BLaER1 treated with 17β-estradiol and CSF1 and Interleukin-3, amounts not matched to agents 10 nM and 100 nM (cell line): ENCODE measurements around the gene HPSE2.

Experiments used
- H3K27ac ChIP-seq, 11 experiments: shearing (Covaris generic); formaldehyde crosslinking; 2 replicates each; pipeline ENCODE4 v1.8.1; 2022
- H3K27me3 ChIP-seq, 11 experiments: shearing (Covaris generic); formaldehyde crosslinking; 2 replicates each; pipeline ENCODE4 v1.8.1; 2022
- H3K36me3 ChIP-seq, 11 experiments: shearing (Covaris generic); formaldehyde crosslinking; 2 replicates each; pipeline ENCODE4 v1.8.1; 2022
- H3K4me1 ChIP-seq, 10 experiments: shearing (Covaris generic); formaldehyde crosslinking; 2 replicates each; pipeline ENCODE4 v1.8.1; 2022
- H3K4me2 ChIP-seq, 11 experiments: shearing (Covaris generic); formaldehyde crosslinking; 2 replicates each; pipeline ENCODE4 v1.8.1; 2022
- H3K4me3 ChIP-seq, 10 experiments: shearing (Covaris generic); formaldehyde crosslinking; 2 replicates each; pipeline ENCODE4 v1.8.1; 2022
- H3K9ac ChIP-seq, 11 experiments: shearing (Covaris generic); formaldehyde crosslinking; 2 replicates each; pipeline ENCODE4 v1.8.1; 2022
- H3K9me3 ChIP-seq, 11 experiments: shearing (Covaris generic); formaldehyde crosslinking; replicated peaks in 1 of 11; 2 replicates each; pipeline ENCODE4 v1.8.1; 2022
- H4K20me1 ChIP-seq, 11 experiments: shearing (Covaris generic); formaldehyde crosslinking; 2 replicates each; pipeline ENCODE4 v1.8.1; 2022
- Cebpa-rat ChIP-seq, 11 experiments: shearing (Covaris generic); IDR thresholded peaks; 2 replicates each; pipeline ENCODE4 v1.8.1; 2022

Gene HPSE2

GRCh38 chr10:98418665-98419468 lies 816.8 kb downstream of the HPSE2 start:
- Histone ChIP-seq H3K9ac (no peak overlapping the region), H4K20me1 (peaks cover 0 to 63% (median 0%) of the 10 kb centered on the region in 11 experiments; a peak in 7 of 22 replicates), H3K4me3 (no peak overlapping the region), H3K36me3 (peaks cover 48 to 76% (median 71%) of the 10 kb centered on the region in 11 experiments), H3K27me3 (no peaks in the 10 kb centered on the region), H3K9me3 (no peaks in the 10 kb centered on the region), H3K27ac (no peak overlapping the region), H3K4me1 (peaks cover 20 to 31% (median 22%) of the 10 kb centered on the region in 10 experiments), H3K4me2 (no peak overlapping the region)
- TF ChIP-seq Cebpa-rat (IDR thresholded peaks at IDR 0.05), result no peak

GRCh38 chr10:98417973-98418664 lies 817.5 kb downstream of the HPSE2 start:
- no peak overlapping the region for H3K4me2 ChIP-seq
- H3K27ac ChIP-seq, result no peak overlapping the region
- no peak for TF ChIP-seq Cebpa-rat (IDR thresholded peaks at IDR 0.05)
- H3K9me3 ChIP-seq, result no peaks in the 10 kb centered on the region
- peaks cover 20 to 34% (median 24%) of the 10 kb centered on the region in 10 experiments for H3K4me1 ChIP-seq
- H3K36me3 ChIP-seq, result peaks cover 43 to 68% (median 64%) of the 10 kb centered on the region in 11 experiments
- no peaks in the 10 kb centered on the region for H3K27me3 ChIP-seq
- peaks cover 0 to 56% (median 0%) of the 10 kb centered on the region in 11 experiments; a peak in 6 of 22 replicates for H4K20me1 ChIP-seq
- no peak overlapping the region for H3K9ac ChIP-seq
- H3K4me3 ChIP-seq, result no peak overlapping the region

- TF ChIP-seq Cebpa-rat (IDR thresholded peaks at IDR 0.05), result no peak
- H3K9ac ChIP-seq, result no peak overlapping the region
Measured at GRCh38 chr10:98417481-98417959, 818.1 kb downstream of the HPSE2 start.

GRCh38 chr10:98416606-98417388 lies 818.9 kb downstream of the HPSE2 start:
- H3K4me2 ChIP-seq, result no peak overlapping the region
- H3K4me1 ChIP-seq, result peaks cover 21 to 41% (median 27%) of the 10 kb centered on the region in 10 experiments
- no peaks in the 10 kb centered on the region for H3K9me3 ChIP-seq
- no peak overlapping the region for H3K9ac ChIP-seq
- H3K4me3 ChIP-seq, result no peak overlapping the region
- no peak overlapping the region for H3K27ac ChIP-seq
- no peaks in the 10 kb centered on the region for H3K27me3 ChIP-seq
- peaks cover 0 to 46% (median 0%) of the 10 kb centered on the region in 11 experiments; a peak in 6 of 22 replicates for H4K20me1 ChIP-seq
- no peak for TF ChIP-seq Cebpa-rat (IDR thresholded peaks at IDR 0.05)
- H3K36me3 ChIP-seq, result peaks cover 37 to 56% (median 52%) of the 10 kb centered on the region in 11 experiments

More at GRCh38 chr10:98417481-98417959, 818.1 kb downstream of the HPSE2 start:
- Histone ChIP-seq H3K27ac (no peak overlapping the region), H3K4me2 (no peak overlapping the region), H3K4me3 (no peak overlapping the region), H3K4me1 (peaks cover 20 to 34% (median 24%) of the 10 kb centered on the region in 10 experiments), H3K36me3 (peaks cover 40 to 62% (median 58%) of the 10 kb centered on the region in 11 experiments), H3K27me3 (no peaks in the 10 kb centered on the region), H3K9me3 (no peaks in the 10 kb centered on the region), H4K20me1 (peaks cover 0 to 53% (median 0%) of the 10 kb centered on the region in 11 experiments; a peak in 6 of 22 replicates)

- Histone ChIP-seq H3K9ac (peak overlapping the region in 3 of 11 experiments; percentile 73 to 79 (median 77); a peak in 5 of 22 replicates), H3K4me3 (peak overlapping the region in 1 of 10 experiments; percentile 72; a peak in 1 of 20 replicates), H4K20me1 (peaks cover 0 to 43% (median 0%) of the 10 kb centered on the region in 11 experiments; a peak in 6 of 22 replicates), H3K4me1 (peaks cover 21 to 41% (median 31%) of the 10 kb centered on the region in 10 experiments), H3K9me3 (no peaks in the 10 kb centered on the region), H3K27me3 (no peaks in the 10 kb centered on the region), H3K4me2 (peak overlapping the region; percentile 81 to 96 (median 91); a peak in 19 of 22 replicates), H3K36me3 (peaks cover 33 to 46% (median 44%) of the 10 kb centered on the region in 11 experiments), H3K27ac (peak overlapping the region in 3 of 11 experiments; percentile 13 to 74 (median 71); a peak in 2 of 22 replicates)
- no peak for TF ChIP-seq Cebpa-rat (IDR thresholded peaks at IDR 0.05)
Measured at GRCh38 chr10:98415731-98416119, 819.9 kb downstream of the HPSE2 start.

- Histone ChIP-seq H3K4me1 (peaks cover 21 to 40% (median 31%) of the 10 kb centered on the region in 10 experiments), H4K20me1 (peaks cover 0 to 42% (median 0%) of the 10 kb centered on the region in 11 experiments; a peak in 6 of 22 replicates), H3K36me3 (peaks cover 29 to 40% (median 39%) of the 10 kb centered on the region in 11 experiments), H3K27me3 (no peaks in the 10 kb centered on the region), H3K9me3 (no peaks in the 10 kb centered on the region), H3K27ac (peak within 1 kb of the TSS; percentile 4 to 79 (median 67); a peak in 20 of 22 replicates), H3K9ac (peak within 1 kb of the TSS; percentile 57 to 80 (median 73); a peak in 21 of 22 replicates), H3K4me2 (peak within 1 kb of the TSS; percentile 81 to 96 (median 91)), H3K4me3 (peak within 1 kb of the TSS; percentile 41 to 72 (median 60))
- no peak for TF ChIP-seq Cebpa-rat (IDR thresholded peaks at IDR 0.05)
Measured at GRCh38 chr10:98414932-98415730, 820.5 kb downstream of the HPSE2 start, which contains the start of gene PYROXD2. PYROXD2 (minus strand) TSS chr10:98415182; CDS start chr10:98415135, 47 bp downstream.

- H3K4me2 ChIP-seq, result peak overlapping the region; percentile 81 to 96 (median 91)
- no peaks in the 10 kb centered on the region for H3K9me3 ChIP-seq
- H3K27me3 ChIP-seq, result no peaks in the 10 kb centered on the region
- H3K27ac ChIP-seq, result peak overlapping the region; percentile 4 to 79 (median 67); a peak in 20 of 22 replicates
- H3K4me3 ChIP-seq, result peak overlapping the region; percentile 41 to 72 (median 60)
- H4K20me1 ChIP-seq, result peaks cover 0 to 42% (median 0%) of the 10 kb centered on the region in 11 experiments; a peak in 6 of 22 replicates
- peaks cover 23 to 34% (median 33%) of the 10 kb centered on the region in 11 experiments for H3K36me3 ChIP-seq
- no peak for TF ChIP-seq Cebpa-rat (IDR thresholded peaks at IDR 0.05)
- peak overlapping the region; percentile 57 to 80 (median 73); a peak in 21 of 22 replicates for H3K9ac ChIP-seq
- peaks cover 21 to 40% (median 31%) of the 10 kb centered on the region in 10 experiments for H3K4me1 ChIP-seq
Measured at GRCh38 chr10:98414578-98414931, 821.1 kb downstream of the HPSE2 start.
